ENCODE data around the gene OLA1. TPM values are rescaled to one million over a fixed set of nuclear protein-coding genes. Genes with fewer than 3 reads are reported as not detected.

OLA1 gene
- total RNA-seq, 3 donors from 2014 or later = 125 to 142 (median 136) TPM

GRCh38 chr2:174067815-174068214, 180.5 kb downstream of the OLA1 start:
- ATAC-seq (no peak), DNase-seq (no peak)
- no peaks in the 10 kb centered on the region for H3K4me1 Mint-ChIP-seq (ENCODE audit: low read depth)
- no peak overlapping the region for H3K4me3 Mint-ChIP-seq
- H3K9me3 Mint-ChIP-seq = no peaks in the 10 kb centered on the region
- no peaks in the 10 kb centered on the region for H3K36me3 Mint-ChIP-seq (ENCODE audit: insufficient read depth)
- H3K27me3 Mint-ChIP-seq (ENCODE audit: low read depth) = no peaks in the 10 kb centered on the region

DNA sequence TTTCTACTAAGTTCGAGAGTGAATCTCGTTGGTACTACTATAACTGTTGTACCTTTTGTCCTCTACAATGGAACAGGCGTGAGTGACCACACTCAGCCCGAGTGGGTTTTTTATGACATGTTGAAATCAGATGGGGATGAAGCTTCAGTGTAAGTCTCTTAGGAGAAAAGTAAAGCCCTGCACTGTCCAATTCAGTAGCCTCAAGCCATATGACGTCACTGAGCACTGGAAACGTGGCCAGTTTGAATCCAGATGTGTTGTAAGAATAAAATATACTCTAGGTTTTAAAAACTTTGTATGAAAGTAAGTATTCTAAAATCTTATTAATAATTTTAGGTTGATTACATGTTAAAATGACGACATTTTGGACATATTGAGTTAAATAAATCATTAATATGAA, 181.5 kb downstream of the OLA1 start:
- Mint-ChIP-seq H3K27me3 (ENCODE audit: low read depth) (peaks cover 2% of the 10 kb centered on the region), H3K36me3 (ENCODE audit: insufficient read depth) (no peaks in the 10 kb centered on the region), H3K9me3 (no peaks in the 10 kb centered on the region), H3K4me1 (ENCODE audit: low read depth) (no peaks in the 10 kb centered on the region), H3K4me3 (no peak overlapping the region)
- DNase-seq = no peak
- ATAC-seq = no peak

GRCh38 chr2:174063492-174064092, 184.7 kb downstream of the OLA1 start:
- no peaks in the 10 kb centered on the region for H3K4me1 Mint-ChIP-seq (ENCODE audit: low read depth)
- H3K36me3 Mint-ChIP-seq (ENCODE audit: insufficient read depth) = peaks cover 2% of the 10 kb centered on the region
- H3K4me3 Mint-ChIP-seq = no peak overlapping the region
- ATAC-seq (no peak), DNase-seq (no peak)
- peaks cover 6% of the 10 kb centered on the region for H3K27me3 Mint-ChIP-seq (ENCODE audit: low read depth)
- H3K9me3 Mint-ChIP-seq = peaks cover 13% of the 10 kb centered on the region

DNA sequence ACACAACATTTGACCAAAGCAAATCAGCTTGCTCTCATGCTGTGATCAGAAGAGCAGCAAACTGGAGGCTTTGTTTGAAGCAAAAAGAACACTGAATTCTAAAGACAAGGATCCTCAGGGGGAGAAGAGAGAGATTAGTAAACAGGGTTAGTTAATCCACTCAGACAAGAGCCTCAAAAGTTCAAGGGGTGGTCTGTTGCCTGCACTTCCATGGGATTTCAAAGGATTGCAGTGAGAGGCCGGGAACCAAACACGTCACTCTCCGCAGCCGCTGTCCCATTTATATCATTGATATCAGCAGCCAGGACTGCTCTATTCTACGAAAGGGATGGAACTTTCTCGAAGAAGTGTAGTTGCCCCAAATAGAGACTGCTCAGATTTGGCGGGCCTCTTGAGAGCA, 185.4 kb downstream of the OLA1 start:
- DNase-seq = no peak
- Mint-ChIP-seq H3K4me3 (no peak overlapping the region), H3K9me3 (peaks cover 14% of the 10 kb centered on the region), H3K27me3 (ENCODE audit: low read depth) (peaks cover 9% of the 10 kb centered on the region), H3K36me3 (ENCODE audit: insufficient read depth) (peaks cover 2% of the 10 kb centered on the region), H3K4me1 (ENCODE audit: low read depth) (no peaks in the 10 kb centered on the region)
- no peak for ATAC-seq

GRCh38 chr2:174059884-174060244, 188.5 kb downstream of the OLA1 start:
- DNase-seq (no peak), ATAC-seq (no peak)
- peaks cover 14% of the 10 kb centered on the region for H3K27me3 Mint-ChIP-seq (ENCODE audit: low read depth)
- peaks cover 14% of the 10 kb centered on the region for H3K9me3 Mint-ChIP-seq
- peaks cover 2% of the 10 kb centered on the region for H3K36me3 Mint-ChIP-seq (ENCODE audit: insufficient read depth)
- H3K4me1 Mint-ChIP-seq (ENCODE audit: low read depth) = no peaks in the 10 kb centered on the region
- H3K4me3 Mint-ChIP-seq = no peak overlapping the region

DNA sequence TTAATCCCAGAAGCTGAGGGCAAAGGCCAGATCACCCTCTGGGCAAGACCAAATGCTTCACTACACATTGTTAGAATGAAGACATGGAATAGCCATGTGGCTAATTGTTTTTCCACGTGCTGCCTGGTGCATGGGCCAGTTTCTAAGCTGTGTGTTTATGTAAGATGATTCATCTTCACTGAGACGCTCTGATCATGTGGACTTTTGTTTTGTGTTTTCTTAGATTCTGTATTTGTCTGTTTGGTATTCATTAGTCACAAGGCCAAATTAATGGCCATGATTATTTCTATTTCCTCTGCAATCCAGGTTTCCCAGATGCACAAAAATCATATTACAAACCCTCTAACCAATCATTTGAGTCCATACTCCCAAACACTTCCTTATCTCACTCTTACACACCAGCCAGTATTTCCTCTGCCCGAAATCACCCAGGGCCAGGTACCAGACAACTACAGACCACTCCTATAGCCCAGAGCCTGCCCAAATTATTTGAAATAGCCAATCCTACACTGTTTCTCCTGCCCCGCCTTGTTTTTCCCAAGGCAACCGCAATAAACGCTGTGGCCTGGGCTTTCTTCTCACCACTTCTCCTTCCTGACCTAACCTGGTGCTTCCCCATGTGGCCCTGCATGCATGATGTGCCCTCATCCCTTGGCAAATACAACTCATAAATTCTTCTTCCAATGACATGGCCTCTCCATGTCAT, 189.0 kb downstream of the OLA1 start:
- DNase-seq (no peak), ATAC-seq (no peak)

GRCh38 chr2:174058456-174058855, 189.9 kb downstream of the OLA1 start:
- ATAC-seq = no peak
- Mint-ChIP-seq H3K4me1 (ENCODE audit: low read depth) (no peaks in the 10 kb centered on the region), H3K27me3 (ENCODE audit: low read depth) (peaks cover 14% of the 10 kb centered on the region), H3K9me3 (peaks cover 14% of the 10 kb centered on the region), H3K4me3 (no peak overlapping the region), H3K36me3 (ENCODE audit: insufficient read depth) (peaks cover 2% of the 10 kb centered on the region)
- no peak for DNase-seq

More for the DNA sequence above, 189.0 kb downstream of the OLA1 start:
- peaks cover 14% of the 10 kb centered on the region for H3K27me3 Mint-ChIP-seq (ENCODE audit: low read depth)
- peaks cover 14% of the 10 kb centered on the region for H3K9me3 Mint-ChIP-seq
- peaks cover 2% of the 10 kb centered on the region for H3K36me3 Mint-ChIP-seq (ENCODE audit: insufficient read depth)
- H3K4me1 Mint-ChIP-seq (ENCODE audit: low read depth) = no peaks in the 10 kb centered on the region
- H3K4me3 Mint-ChIP-seq = no peak overlapping the region

DNA sequence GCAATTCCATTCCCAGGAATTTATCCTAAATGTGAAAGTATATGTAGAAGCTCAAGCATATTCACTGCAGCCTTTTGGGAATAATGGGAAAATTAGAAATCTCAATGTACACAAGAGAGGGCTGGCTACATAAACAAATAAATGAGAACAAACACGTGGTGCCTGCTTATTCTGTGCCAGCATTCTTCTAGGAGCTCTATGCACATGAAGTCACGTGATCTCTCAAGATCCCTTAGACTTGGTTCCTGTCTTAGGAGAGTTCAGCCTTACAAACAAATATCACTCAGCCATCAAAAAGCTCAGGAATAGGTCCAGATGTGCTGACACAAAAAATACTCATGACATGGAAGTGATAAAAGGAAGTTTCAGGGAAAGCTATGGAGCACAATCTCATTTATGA, 190.3 kb downstream of the OLA1 start:
- Mint-ChIP-seq H3K4me1 (ENCODE audit: low read depth) (no peaks in the 10 kb centered on the region), H3K9me3 (peaks cover 14% of the 10 kb centered on the region)

GRCh38 chr2:174054926-174055325, 193.4 kb downstream of the OLA1 start:
- H3K4me1 Mint-ChIP-seq (ENCODE audit: low read depth) = no peaks in the 10 kb centered on the region
- ATAC-seq = no peak
- H3K4me3 Mint-ChIP-seq = no peak overlapping the region
- no peak for DNase-seq
- peaks cover 2% of the 10 kb centered on the region for H3K36me3 Mint-ChIP-seq (ENCODE audit: insufficient read depth)
- H3K27me3 Mint-ChIP-seq (ENCODE audit: low read depth) = peaks cover 11% of the 10 kb centered on the region
- peaks cover 14% of the 10 kb centered on the region for H3K9me3 Mint-ChIP-seq

More for the DNA sequence above, 190.3 kb downstream of the OLA1 start:
- peaks cover 2% of the 10 kb centered on the region for H3K36me3 Mint-ChIP-seq (ENCODE audit: insufficient read depth)
- ATAC-seq (no peak), DNase-seq (no peak)
- H3K27me3 Mint-ChIP-seq (ENCODE audit: low read depth) = peaks cover 14% of the 10 kb centered on the region
- no peak overlapping the region for H3K4me3 Mint-ChIP-seq

DNA sequence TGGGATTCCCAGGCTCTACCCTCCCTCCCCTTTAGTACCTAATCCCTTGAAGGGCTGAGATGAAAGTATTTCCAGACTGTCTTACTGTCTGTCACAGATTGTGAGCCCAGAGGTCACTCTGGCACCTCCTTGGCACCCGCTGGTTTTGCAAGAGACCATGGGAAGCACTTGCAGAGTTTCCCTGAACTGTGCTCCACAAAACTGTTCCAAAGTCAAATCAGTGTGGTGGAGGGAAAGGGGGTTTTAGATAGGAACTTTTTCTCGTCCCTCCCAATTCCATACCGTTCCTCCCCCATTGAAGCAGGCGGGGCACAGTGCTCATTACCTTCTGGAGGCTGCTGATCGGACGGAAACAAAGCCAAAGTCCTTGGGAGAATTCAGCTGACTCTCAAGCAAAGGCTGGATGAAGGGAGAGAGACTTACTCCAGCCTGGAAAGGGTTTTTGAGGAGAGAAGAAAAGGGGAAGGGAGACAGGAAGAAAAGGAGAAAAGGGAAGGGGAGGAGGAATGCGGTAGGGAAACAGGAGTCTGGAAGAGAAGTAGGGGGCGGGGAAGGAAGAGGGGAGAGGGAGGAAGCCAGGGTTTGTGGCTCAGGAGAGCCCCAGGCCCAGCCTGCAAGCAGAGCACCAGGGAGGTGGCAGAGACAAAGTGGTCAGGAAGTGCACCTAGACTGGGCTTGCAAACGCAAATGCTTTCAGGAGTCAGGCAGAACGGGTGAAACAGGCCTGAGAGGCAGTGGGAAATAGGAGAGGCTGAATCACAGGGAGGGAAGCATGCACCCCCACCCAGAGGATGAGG, 194.8 kb downstream of the OLA1 start:
- no peaks in the 10 kb centered on the region for H3K36me3 Mint-ChIP-seq (ENCODE audit: insufficient read depth)
- peaks cover under 1% of the 10 kb centered on the region for H3K9me3 Mint-ChIP-seq
- peaks cover 9% of the 10 kb centered on the region for H3K27me3 Mint-ChIP-seq (ENCODE audit: low read depth)
- no peaks in the 10 kb centered on the region for H3K4me1 Mint-ChIP-seq (ENCODE audit: low read depth)
- ATAC-seq = no peak
- DNase-seq = no peak
- no peak overlapping the region for H3K4me3 Mint-ChIP-seq

GRCh38 chr2:174052584-174052976, 195.8 kb downstream of the OLA1 start:
- Mint-ChIP-seq H3K4me1 (ENCODE audit: low read depth) (no peaks in the 10 kb centered on the region), H3K9me3 (no peaks in the 10 kb centered on the region), H3K36me3 (ENCODE audit: insufficient read depth) (no peaks in the 10 kb centered on the region), H3K4me3 (no peak overlapping the region), H3K27me3 (ENCODE audit: low read depth) (peaks cover 6% of the 10 kb centered on the region)
- ATAC-seq (no peak), DNase-seq (no peak)

DNA sequence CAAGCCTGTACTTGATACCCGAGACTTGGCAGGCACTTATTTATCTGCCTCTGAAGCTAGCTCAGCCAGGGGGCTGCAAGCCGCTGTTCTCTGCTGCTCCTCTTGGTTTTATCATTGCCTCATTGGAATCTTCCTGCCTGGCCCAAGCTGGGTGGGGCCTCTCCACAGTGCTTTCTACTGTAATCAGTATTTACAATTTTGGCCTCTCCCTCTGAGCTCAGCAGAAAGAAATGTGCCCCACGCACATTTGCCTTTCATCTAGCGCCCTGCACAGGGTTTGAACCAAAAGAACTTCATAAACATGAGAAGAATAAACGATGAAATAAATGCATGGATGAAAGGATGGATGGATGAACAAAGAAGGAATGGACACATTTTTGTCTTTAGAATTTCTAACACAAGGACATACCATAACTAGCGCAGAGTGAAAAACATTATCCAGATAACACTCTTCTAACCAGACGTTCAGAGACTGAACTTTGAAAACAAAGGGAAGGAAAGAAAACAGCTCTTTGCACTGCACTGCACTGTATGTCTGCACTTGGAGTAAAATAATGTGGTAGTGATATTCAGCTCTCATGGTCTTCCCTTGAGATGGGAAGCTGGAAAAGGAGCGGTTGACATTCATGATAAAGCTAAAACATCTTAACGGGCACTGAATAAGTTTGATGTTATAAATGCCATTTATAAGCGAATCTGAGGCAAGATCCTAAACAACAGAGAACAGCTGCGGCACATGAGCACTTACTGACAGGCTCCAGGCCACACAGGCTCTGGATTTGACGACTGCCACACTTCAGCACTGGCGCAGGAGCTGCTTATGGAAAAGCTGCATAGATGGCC, 196.4 kb downstream of the OLA1 start:
- no peaks in the 10 kb centered on the region for H3K9me3 Mint-ChIP-seq
- no peak overlapping the region for H3K4me3 Mint-ChIP-seq
- ATAC-seq (no peak), DNase-seq (no peak)
- H3K36me3 Mint-ChIP-seq (ENCODE audit: insufficient read depth) = no peaks in the 10 kb centered on the region
- peaks cover 6% of the 10 kb centered on the region for H3K27me3 Mint-ChIP-seq (ENCODE audit: low read depth)
- H3K4me1 Mint-ChIP-seq (ENCODE audit: low read depth) = no peaks in the 10 kb centered on the region

DNA sequence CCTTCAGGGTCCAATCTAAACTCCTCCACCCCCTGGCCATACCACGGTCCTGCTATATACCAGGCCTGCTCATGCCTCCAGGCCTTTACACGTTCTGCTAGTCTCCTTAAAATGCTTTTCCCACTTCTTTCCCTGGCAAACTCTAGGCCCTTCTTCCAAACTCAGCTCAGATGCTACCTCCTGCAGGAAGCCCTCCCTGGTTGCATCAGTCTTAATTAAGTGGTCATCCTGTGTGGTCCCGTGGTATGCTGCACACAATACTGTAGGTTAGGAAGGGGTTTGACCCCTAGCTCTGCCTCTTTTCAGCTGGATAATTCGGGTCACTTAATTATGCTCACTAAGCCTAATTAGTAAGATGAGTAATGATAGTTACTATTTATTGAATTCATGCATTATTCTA, 197.3 kb downstream of the OLA1 start:
- Mint-ChIP-seq H3K36me3 (ENCODE audit: insufficient read depth) (no peaks in the 10 kb centered on the region), H3K27me3 (ENCODE audit: low read depth) (peaks cover 6% of the 10 kb centered on the region), H3K4me3 (no peak overlapping the region), H3K4me1 (ENCODE audit: low read depth) (no peaks in the 10 kb centered on the region), H3K9me3 (no peaks in the 10 kb centered on the region)
- ATAC-seq = no peak
- DNase-seq = no peak

GRCh38 chr2:174049895-174050294, 198.4 kb downstream of the OLA1 start:
- DNase-seq = no peak
- no peak for ATAC-seq
- Mint-ChIP-seq H3K27me3 (ENCODE audit: low read depth) (peaks cover 2% of the 10 kb centered on the region), H3K36me3 (ENCODE audit: insufficient read depth) (no peaks in the 10 kb centered on the region), H3K4me1 (ENCODE audit: low read depth) (no peaks in the 10 kb centered on the region), H3K9me3 (no peaks in the 10 kb centered on the region), H3K4me3 (no peak overlapping the region)

Data from activated T-cell treated with anti-CD3 and anti-CD28 coated beads, Interleukin-2, amount 50 U/mL, for 4 hours (primary cell).